GM23338 (cell line): ENCODE results near the gene TMEM270.

ENCODE experiments used
- CREB1 ChIP-seq: fragments of 250-450 bp; sonication (Bioruptor Pico); IDR thresholded peaks from 2 replicates; pipeline ENCODE4 v1.5.0; 2020; ENCODE audit warnings: low read depth, mild to moderate bottlenecking, moderate library complexity
- EZH2 ChIP-seq: fragments of 200-600 bp; sonication (generic); IDR thresholded peaks from one replicate; pipeline ENCODE4 v1.8.0; 2017; ENCODE audit warnings: antibody characterized with exemption, mild to moderate bottlenecking, low read depth; ENCODE audit not compliant: unreplicated experiment
- EZH2phosphoT487 ChIP-seq: fragments of 200-600 bp; sonication (generic); IDR thresholded peaks from one replicate; pipeline ENCODE4 v1.8.1; 2018; ENCODE audit warnings: antibody characterized with exemption; ENCODE audit not compliant: unreplicated experiment
- JUNB ChIP-seq: IDR thresholded peaks from one replicate; pipeline ENCODE4 v1.6.1; 2016; ENCODE audit warnings: antibody characterized with exemption; ENCODE audit not compliant: unreplicated experiment
- POLR2AphosphoS5 ChIP-seq: IDR thresholded peaks from 2 replicates; pipeline ENCODE4 v1.6.1; 2016; ENCODE audit warnings: antibody characterized with exemption, low read depth
- STAT1 ChIP-seq: IDR thresholded peaks from one replicate; pipeline ENCODE4 v1.6.1; 2016; ENCODE audit warnings: antibody characterized with exemption; ENCODE audit not compliant: unreplicated experiment
- ZNF114 ChIP-seq: fragments of 250-450 bp; sonication (Bioruptor Pico); IDR thresholded peaks from 2 replicates; pipeline ENCODE4 v1.5.0; 2020; ENCODE audit warnings: mild to moderate bottlenecking, moderate library complexity
- ZNF331 ChIP-seq: fragments of 250-450 bp; sonication (Bioruptor Pico); IDR thresholded peaks from 2 replicates; pipeline ENCODE4 v1.5.0; 2020; ENCODE audit warnings: low read depth, mild to moderate bottlenecking, moderate library complexity
- TF ChIP-seq, protein P1 (sequence below), 2 experiments: fragments of 200-600 bp in 1 of 2; sonication (generic) in 1 of 2; conservative IDR thresholded peaks; 2 replicates each; pipeline versions ENCODE4 v1.5.1 to v1.6.1; 2016 to 2017; ENCODE audit warnings: antibody characterized with exemption in 2 of 2, low read depth in 2 of 2, mild to moderate bottlenecking in 2 of 2, moderate library complexity in 1 of 2
- TF ChIP-seq, protein P2 (sequence below): IDR thresholded peaks from one replicate; pipeline ENCODE4 v1.6.1; 2018; ENCODE audit warnings: antibody characterized with exemption; ENCODE audit not compliant: unreplicated experiment
- TF ChIP-seq, protein P3 (sequence below): IDR thresholded peaks from 2 replicates; pipeline ENCODE4 v1.6.1; 2016; ENCODE audit warnings: antibody characterized with exemption
- TF ChIP-seq, protein P4 (sequence below): fragments of 250-450 bp; sonication (Bioruptor Pico); IDR thresholded peaks from 2 replicates; pipeline ENCODE4 v1.5.0; 2020; ENCODE audit warnings: mild to moderate bottlenecking, moderate library complexity

DNA sequence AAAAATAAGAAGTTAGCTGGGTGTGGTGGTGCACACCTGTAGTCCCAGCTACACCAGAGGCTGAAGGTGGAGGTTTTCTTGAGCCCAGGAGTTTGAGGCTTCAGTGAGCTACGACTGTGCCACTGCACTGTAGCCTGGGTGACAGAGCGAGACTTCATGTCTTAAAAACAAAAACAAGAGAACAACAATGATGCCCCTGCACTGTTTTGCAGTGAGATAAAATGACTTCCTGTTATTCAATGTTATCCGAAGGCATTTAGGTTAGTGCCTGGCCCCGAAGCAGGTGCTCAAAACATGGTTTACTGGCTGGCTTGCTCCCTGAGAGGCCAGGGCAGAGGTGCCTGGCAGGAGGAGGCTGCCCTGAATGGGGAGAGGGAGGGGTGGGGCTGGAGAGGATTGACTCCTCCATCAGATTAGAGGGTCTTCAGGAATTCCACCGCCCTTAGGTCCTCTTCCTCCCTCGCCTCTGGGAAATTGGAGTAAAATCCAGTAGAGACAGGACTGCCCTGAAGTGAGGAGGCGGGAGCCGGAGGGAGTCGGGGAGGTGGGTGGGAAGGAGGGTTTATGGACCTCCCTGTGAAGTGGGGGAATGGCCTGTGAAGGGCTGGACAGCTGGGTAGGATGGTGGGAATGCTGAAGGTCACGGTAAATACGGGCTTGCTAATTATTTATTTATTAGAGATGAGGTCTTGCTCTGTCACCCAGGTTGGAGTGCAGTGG, 36.9 kb upstream of the TMEM270 start:
- TF ChIP-seq, protein P1, sequence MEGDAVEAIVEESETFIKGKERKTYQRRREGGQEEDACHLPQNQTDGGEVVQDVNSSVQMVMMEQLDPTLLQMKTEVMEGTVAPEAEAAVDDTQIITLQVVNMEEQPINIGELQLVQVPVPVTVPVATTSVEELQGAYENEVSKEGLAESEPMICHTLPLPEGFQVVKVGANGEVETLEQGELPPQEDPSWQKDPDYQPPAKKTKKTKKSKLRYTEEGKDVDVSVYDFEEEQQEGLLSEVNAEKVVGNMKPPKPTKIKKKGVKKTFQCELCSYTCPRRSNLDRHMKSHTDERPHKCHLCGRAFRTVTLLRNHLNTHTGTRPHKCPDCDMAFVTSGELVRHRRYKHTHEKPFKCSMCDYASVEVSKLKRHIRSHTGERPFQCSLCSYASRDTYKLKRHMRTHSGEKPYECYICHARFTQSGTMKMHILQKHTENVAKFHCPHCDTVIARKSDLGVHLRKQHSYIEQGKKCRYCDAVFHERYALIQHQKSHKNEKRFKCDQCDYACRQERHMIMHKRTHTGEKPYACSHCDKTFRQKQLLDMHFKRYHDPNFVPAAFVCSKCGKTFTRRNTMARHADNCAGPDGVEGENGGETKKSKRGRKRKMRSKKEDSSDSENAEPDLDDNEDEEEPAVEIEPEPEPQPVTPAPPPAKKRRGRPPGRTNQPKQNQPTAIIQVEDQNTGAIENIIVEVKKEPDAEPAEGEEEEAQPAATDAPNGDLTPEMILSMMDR (conservative IDR thresholded peaks at IDR 0.05; ENCODE audit: low read depth in 2 of 2), result no peak
- no peak for TF ChIP-seq EZH2
- no peak for TF ChIP-seq CREB1 (CRISPR knock-in tag)
- TF ChIP-seq, protein P2, sequence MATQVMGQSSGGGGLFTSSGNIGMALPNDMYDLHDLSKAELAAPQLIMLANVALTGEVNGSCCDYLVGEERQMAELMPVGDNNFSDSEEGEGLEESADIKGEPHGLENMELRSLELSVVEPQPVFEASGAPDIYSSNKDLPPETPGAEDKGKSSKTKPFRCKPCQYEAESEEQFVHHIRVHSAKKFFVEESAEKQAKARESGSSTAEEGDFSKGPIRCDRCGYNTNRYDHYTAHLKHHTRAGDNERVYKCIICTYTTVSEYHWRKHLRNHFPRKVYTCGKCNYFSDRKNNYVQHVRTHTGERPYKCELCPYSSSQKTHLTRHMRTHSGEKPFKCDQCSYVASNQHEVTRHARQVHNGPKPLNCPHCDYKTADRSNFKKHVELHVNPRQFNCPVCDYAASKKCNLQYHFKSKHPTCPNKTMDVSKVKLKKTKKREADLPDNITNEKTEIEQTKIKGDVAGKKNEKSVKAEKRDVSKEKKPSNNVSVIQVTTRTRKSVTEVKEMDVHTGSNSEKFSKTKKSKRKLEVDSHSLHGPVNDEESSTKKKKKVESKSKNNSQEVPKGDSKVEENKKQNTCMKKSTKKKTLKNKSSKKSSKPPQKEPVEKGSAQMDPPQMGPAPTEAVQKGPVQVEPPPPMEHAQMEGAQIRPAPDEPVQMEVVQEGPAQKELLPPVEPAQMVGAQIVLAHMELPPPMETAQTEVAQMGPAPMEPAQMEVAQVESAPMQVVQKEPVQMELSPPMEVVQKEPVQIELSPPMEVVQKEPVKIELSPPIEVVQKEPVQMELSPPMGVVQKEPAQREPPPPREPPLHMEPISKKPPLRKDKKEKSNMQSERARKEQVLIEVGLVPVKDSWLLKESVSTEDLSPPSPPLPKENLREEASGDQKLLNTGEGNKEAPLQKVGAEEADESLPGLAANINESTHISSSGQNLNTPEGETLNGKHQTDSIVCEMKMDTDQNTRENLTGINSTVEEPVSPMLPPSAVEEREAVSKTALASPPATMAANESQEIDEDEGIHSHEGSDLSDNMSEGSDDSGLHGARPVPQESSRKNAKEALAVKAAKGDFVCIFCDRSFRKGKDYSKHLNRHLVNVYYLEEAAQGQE, result no peak
- no peak for TF ChIP-seq POLR2AphosphoS5
- TF ChIP-seq EZH2phosphoT487, result no peak
- TF ChIP-seq, protein P3, sequence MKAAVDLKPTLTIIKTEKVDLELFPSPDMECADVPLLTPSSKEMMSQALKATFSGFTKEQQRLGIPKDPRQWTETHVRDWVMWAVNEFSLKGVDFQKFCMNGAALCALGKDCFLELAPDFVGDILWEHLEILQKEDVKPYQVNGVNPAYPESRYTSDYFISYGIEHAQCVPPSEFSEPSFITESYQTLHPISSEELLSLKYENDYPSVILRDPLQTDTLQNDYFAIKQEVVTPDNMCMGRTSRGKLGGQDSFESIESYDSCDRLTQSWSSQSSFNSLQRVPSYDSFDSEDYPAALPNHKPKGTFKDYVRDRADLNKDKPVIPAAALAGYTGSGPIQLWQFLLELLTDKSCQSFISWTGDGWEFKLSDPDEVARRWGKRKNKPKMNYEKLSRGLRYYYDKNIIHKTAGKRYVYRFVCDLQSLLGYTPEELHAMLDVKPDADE, result no peak
- TF ChIP-seq JUNB, result no peak
- TF ChIP-seq, protein P4, sequence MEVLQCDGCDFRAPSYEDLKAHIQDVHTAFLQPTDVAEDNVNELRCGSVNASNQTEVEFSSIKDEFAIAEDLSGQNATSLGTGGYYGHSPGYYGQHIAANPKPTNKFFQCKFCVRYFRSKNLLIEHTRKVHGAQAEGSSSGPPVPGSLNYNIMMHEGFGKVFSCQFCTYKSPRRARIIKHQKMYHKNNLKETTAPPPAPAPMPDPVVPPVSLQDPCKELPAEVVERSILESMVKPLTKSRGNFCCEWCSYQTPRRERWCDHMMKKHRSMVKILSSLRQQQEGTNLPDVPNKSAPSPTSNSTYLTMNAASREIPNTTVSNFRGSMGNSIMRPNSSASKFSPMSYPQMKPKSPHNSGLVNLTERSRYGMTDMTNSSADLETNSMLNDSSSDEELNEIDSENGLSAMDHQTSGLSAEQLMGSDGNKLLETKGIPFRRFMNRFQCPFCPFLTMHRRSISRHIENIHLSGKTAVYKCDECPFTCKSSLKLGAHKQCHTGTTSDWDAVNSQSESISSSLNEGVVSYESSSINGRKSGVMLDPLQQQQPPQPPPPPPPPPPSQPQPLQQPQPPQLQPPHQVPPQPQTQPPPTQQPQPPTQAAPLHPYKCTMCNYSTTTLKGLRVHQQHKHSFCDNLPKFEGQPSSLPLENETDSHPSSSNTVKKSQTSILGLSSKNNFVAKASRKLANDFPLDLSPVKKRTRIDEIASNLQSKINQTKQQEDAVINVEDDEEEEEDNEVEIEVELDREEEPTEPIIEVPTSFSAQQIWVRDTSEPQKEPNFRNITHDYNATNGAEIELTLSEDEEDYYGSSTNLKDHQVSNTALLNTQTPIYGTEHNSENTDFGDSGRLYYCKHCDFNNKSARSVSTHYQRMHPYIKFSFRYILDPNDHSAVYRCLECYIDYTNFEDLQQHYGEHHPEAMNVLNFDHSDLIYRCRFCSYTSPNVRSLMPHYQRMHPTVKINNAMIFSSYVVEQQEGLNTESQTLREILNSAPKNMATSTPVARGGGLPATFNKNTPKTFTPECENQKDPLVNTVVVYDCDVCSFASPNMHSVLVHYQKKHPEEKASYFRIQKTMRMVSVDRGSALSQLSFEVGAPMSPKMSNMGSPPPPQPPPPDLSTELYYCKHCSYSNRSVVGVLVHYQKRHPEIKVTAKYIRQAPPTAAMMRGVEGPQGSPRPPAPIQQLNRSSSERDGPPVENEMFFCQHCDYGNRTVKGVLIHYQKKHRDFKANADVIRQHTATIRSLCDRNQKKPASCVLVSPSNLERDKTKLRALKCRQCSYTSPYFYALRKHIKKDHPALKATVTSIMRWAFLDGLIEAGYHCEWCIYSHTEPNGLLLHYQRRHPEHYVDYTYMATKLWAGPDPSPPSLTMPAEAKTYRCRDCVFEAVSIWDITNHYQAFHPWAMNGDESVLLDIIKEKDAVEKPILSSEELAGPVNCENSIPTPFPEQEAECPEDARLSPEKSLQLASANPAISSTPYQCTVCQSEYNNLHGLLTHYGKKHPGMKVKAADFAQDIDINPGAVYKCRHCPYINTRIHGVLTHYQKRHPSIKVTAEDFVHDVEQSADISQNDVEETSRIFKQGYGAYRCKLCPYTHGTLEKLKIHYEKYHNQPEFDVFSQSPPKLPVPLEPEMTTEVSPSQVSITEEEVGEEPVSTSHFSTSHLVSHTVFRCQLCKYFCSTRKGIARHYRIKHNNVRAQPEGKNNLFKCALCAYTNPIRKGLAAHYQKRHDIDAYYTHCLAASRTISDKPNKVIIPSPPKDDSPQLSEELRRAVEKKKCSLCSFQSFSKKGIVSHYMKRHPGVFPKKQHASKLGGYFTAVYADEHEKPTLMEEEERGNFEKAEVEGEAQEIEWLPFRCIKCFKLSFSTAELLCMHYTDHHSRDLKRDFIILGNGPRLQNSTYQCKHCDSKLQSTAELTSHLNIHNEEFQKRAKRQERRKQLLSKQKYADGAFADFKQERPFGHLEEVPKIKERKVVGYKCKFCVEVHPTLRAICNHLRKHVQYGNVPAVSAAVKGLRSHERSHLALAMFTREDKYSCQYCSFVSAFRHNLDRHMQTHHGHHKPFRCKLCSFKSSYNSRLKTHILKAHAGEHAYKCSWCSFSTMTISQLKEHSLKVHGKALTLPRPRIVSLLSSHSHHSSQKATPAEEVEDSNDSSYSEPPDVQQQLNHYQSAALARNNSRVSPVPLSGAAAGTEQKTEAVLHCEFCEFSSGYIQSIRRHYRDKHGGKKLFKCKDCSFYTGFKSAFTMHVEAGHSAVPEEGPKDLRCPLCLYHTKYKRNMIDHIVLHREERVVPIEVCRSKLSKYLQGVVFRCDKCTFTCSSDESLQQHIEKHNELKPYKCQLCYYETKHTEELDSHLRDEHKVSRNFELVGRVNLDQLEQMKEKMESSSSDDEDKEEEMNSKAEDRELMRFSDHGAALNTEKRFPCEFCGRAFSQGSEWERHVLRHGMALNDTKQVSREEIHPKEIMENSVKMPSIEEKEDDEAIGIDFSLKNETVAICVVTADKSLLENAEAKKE, result no peak
- no peak for TF ChIP-seq ZNF331 (CRISPR knock-in tag)
- no peak for TF ChIP-seq ZNF114 (CRISPR knock-in tag)
- TF ChIP-seq STAT1, result no peak
